Body of pancreas (tissue), 4 donors: Measurements from ENCODE around the gene SPRYD3.

Source experiments
- CTCF ChIP-seq, 7 experiments: fragments of 450-650 bp in 4 of 7; fragments of 200-600 bp in 3 of 7; sonication (generic) in 3 of 7; IDR thresholded peaks; one replicate each; pipeline ENCODE4 v1.5.1; 2016 to 2019; ENCODE audit warnings: antibody characterized with exemption in 7 of 7
- POLR2A ChIP-seq, 3 donors: fragments of 450-650 bp; IDR thresholded peaks; one replicate each; pipeline ENCODE4 v1.6.1; 2016; ENCODE audit warnings: antibody characterized with exemption in 3 of 3, mild to moderate bottlenecking in 2 of 3

- no peak for TF ChIP-seq POLR2A (IDR thresholded peaks at IDR 0.05)
- TF ChIP-seq CTCF (IDR thresholded peaks at IDR 0.05): no peak
Measured at GRCh38 chr12:53060064-53060720, 19.0 kb downstream of the SPRYD3 start.
